Prostate gland (tissue), 2 donors: ENCODE results near the gene LCORL.

Experiments used
- CTCF ChIP-seq, 4 experiments: fragments of 200-600 bp in 2 of 4; fragments of 450-650 bp in 2 of 4; sonication (generic) in 2 of 4; IDR thresholded peaks; 1 replicate in 3 of 4; 2 replicates in 1 of 4; pipeline ENCODE4 v1.5.1; 2016 to 2019; ENCODE audit warnings: antibody characterized with exemption in 4 of 4, mild to moderate bottlenecking in 2 of 4, moderate library complexity in 2 of 4
- POLR2A ChIP-seq: fragments of 450-650 bp; IDR thresholded peaks from one replicate; pipeline ENCODE4 v1.6.1; 2016; ENCODE audit warnings: antibody characterized with exemption, mild to moderate bottlenecking
- POLR2AphosphoS5 ChIP-seq: sonication (generic); formaldehyde crosslinking; IDR thresholded peaks from one replicate; pipeline ENCODE4 v1.6.1; 2017; ENCODE audit warnings: antibody characterized with exemption

DNA sequence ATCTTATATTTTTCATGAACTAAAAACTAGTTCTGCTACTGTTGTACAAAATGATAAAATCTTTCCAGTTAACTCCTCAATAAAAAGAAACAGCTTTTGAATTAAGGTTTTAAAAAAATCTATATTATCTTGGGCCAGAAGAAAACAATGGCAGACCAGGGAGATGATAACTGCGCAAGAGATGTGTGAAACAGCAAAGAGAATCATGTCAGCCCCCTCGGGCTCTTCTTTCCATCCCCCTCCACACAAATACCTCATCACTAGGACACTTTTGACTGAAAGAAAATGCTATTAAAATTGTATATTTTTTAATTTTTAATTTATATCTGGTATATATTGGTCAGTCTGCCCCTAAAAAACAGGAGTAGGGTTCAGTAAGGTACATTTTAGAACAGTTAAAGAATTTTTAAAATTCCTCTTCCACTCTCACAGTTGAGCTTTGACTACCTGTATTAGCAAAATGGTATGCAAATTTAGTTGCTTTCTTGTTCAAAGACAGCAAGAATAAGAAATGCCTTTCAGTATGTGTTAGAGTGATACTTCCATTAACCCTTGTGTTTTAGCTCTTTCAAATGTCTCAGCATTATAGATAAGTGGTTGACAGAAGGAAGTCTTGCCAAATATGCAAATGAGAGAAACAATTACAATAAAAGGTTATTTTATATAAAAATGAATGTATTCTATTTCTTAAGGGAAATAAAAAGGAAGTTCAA lies 36.4 kb upstream of the LCORL start:
- TF ChIP-seq CTCF (IDR thresholded peaks at IDR 0.05) (no peak), POLR2AphosphoS5 (no peak), POLR2A (no peak)
